ENCODE data around the gene SETD4. TPM values are rescaled to one million over a fixed set of nuclear protein-coding genes. Genes with fewer than 3 reads are reported as not detected.
"Not testable (repeated sequence)": the region's sequence is repeated elsewhere in the genome, so short reads cannot be mapped to it uniquely, and the experiment has no call there.

The SETD4 gene
- total RNA-seq, 4 donors from 2014 or later, result 27.6 to 41.1 (median 31.1) TPM

DNA sequence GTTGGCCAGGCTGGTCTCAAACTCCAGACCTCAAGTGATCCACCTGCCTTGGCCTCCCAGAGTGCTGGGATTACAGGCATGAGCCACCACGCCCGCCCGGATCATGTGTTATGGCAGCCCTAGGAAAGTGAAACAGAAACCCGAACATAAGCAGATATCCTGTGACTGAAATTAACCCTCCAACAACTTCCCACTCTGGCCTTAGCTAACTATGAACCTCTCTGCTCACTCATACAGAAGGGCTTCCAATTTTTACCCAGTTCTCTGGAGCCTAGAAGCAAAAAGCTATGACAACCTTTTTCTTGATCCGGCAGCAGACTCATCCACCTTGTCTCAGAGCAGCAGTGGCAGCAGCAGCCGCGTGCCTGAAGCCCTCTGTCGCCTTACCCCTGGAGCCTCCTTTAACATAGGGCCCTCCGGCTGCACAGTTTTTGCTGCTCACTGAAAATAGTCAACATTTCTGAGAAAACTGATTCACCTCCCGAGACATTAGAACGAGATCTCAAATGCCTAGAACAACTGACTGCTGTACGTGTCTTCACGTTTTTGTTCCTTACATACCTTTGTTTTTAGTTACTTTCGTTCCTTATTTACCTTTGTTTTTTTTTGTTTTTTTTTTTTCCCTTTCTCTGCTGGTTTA is 18.8 kb upstream of the SETD4 start:
- Histone ChIP-seq H3K9me3 (no peaks in the 10 kb centered on the region), H3K36me3 (no peaks in the 10 kb centered on the region), H3K27me3 (no peaks in the 10 kb centered on the region), H3K27ac (no peak overlapping the region), H3K4me3 (no peak overlapping the region), H3K4me1 (peaks cover 0 to 18% (median 6%) of the 10 kb centered on the region in 4 donors)
- 81 to 82% methylated on average over 14 of the region's 14 CpGs for WGBS, 2 donors
- DNase-seq (ENCODE audit: low spot score in 2 of 2), result peak in 1 of 2 donors; percentile 15
- TF ChIP-seq EP300 (IDR thresholded peaks at IDR 0.05), result no peak
- no peak for TF ChIP-seq CTCF (IDR thresholded peaks at IDR 0.05)
- no peak for TF ChIP-seq POLR2A (IDR thresholded peaks at IDR 0.05)

GRCh38 chr21:36077758-36078157 is 17.4 kb upstream of the SETD4 start:
- 77 to 87% methylated on average over 9 of the region's 9 CpGs for WGBS, 2 donors
- Histone ChIP-seq H3K4me1 (peaks cover 0 to 32% (median 11%) of the 10 kb centered on the region in 4 donors), H3K9me3 (no peaks in the 10 kb centered on the region), H3K27ac (no peak overlapping the region), H3K27me3 (no peaks in the 10 kb centered on the region), H3K4me3 (no peak overlapping the region), H3K36me3 (peaks cover 0 to 1% (median 0%) of the 10 kb centered on the region in 3 donors)
- TF ChIP-seq POLR2A (IDR thresholded peaks at IDR 0.05) (no peak), EP300 (IDR thresholded peaks at IDR 0.05) (no peak), CTCF (IDR thresholded peaks at IDR 0.05) (no peak)
- no peak for DNase-seq (ENCODE audit: low spot score in 2 of 2)

DNA sequence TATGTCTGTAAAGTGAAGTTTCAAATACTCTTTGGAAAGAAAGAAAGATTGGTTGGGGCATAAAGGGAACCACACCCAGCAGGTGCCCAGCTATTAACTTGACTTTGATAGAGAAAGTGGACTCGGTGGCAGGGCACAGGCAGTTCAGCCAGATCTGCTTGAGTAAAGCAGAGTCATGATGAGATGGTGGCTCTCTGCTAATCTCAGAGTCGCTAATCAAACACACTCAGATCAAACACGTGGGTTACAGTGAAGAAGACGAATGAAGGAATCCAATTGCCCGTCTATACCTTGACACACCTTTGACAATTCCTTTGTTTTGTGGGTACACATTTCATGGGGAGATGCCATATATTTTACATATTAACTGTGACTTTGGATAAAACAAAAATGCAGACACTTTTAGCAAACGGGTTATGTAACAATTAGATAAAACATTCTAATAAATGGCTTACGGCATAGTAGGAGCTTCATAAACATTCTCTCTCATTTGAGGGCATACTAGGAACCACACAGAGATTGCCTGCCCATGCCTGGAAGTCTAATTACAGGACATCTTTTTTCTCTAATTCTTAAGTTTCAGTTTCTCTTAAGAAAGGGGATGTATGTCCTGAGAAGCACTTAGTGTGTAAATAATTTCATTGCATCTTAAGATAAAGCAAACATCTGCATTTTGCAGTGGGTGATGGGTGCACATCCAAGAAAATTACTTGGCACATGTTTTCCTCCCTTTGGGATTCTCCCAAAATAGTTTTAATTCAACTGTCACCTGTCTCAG is 16.7 kb upstream of the SETD4 start:
- WGBS, 2 donors, result 83 to 87% methylated on average over 7 of the region's 7 CpGs
- Histone ChIP-seq H3K9me3 (no peaks in the 10 kb centered on the region), H3K27ac (no peak overlapping the region), H3K4me1 (peaks cover 0 to 39% (median 17%) of the 10 kb centered on the region in 4 donors), H3K36me3 (peaks cover 0 to 8% (median 5%) of the 10 kb centered on the region in 3 donors), H3K27me3 (no peaks in the 10 kb centered on the region), H3K4me3 (no peak overlapping the region)
- no peak for DNase-seq (ENCODE audit: low spot score in 2 of 2)
- TF ChIP-seq EP300 (IDR thresholded peaks at IDR 0.05) (no peak), CTCF (IDR thresholded peaks at IDR 0.05) (no peak), POLR2A (IDR thresholded peaks at IDR 0.05) (no peak)

DNA sequence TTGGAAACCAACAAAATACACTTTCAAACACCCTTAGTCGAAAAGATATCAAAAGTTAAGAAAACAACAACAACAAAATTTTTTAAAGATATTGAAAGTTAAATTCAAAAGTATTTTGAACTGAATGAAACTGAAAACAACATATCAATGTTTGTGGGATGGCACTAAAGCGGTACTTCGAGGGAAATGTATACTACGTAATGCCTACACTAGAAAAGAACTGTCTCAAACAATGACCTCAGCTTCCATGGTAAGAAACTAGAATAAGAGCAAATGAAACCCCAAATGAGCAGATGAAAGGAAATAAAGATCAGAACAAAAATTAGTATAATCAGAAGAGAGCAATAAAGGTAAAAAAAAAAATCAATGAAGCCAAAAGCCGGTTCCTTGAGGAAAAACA is 15.6 kb upstream of the SETD4 start:
- peak overlapping the region in 2 of 4 donors; percentile 70 to 81 for H3K27ac ChIP-seq
- H3K36me3 ChIP-seq, result peaks cover 0 to 19% (median 6%) of the 10 kb centered on the region in 3 donors
- H3K27me3 ChIP-seq, result no peaks in the 10 kb centered on the region
- DNase-seq (ENCODE audit: low spot score in 2 of 2), result no peak
- H3K9me3 ChIP-seq, result no peaks in the 10 kb centered on the region
- no peak overlapping the region for H3K4me3 ChIP-seq
- TF ChIP-seq CTCF (IDR thresholded peaks at IDR 0.05) (no peak), POLR2A (IDR thresholded peaks at IDR 0.05) (no peak)
- WGBS, 2 donors, result 81 to 84% methylated on average over 5 of the region's 5 CpGs
- peaks cover 0 to 50% (median 27%) of the 10 kb centered on the region in 4 donors for H3K4me1 ChIP-seq

- Histone ChIP-seq H3K9me3 (no peaks in the 10 kb centered on the region), H3K4me1 (peaks cover 0 to 57% (median 30%) of the 10 kb centered on the region in 4 donors), H3K36me3 (peaks cover 0 to 20% (median 6%) of the 10 kb centered on the region in 3 donors), H3K27ac (peak overlapping the region in 3 of 4 donors; percentile 23 to 81 (median 70)), H3K27me3 (no peaks in the 10 kb centered on the region), H3K4me3 (no peak overlapping the region)
- no peak for TF ChIP-seq EP300 (IDR thresholded peaks at IDR 0.05)
- no peak for DNase-seq (ENCODE audit: low spot score in 2 of 2)
- 31 to 45% methylated on average over 3 of the region's 3 CpGs for WGBS, 2 donors
Measured at GRCh38 chr21:36075171-36075570, 14.8 kb upstream of the SETD4 start.

DNA sequence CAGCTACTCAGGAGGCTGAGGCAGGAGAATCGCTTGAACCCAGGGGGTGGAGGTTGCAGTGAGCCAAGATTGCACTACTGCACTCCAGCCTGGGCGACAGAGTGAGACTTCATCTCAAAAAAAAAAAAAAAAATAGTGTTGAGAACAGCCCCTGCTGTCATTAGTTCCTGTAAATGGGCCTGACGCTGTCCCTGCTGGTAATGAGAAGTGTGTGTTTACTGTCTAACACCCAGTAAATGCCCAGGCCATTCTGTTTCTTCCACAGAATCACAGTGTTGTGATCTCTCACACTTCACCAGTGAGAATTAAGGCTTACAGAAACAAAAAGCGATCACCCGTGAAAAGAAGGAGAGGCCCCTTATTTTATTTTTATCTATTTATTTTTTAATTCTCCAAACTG is 13.6 kb upstream of the SETD4 start:
- H3K27ac ChIP-seq, result peak overlapping the region; percentile 21 to 81 (median 57)
- not testable (repeated sequence) for H3K4me3 ChIP-seq; DNase-seq (ENCODE audit: low spot score in 2 of 2); H3K9me3 ChIP-seq; H3K27me3 ChIP-seq
- peaks cover 0 to 65% (median 35%) of the 10 kb centered on the region in 4 donors for H3K4me1 ChIP-seq
- H3K36me3 ChIP-seq, result peaks cover 0 to 20% (median 6%) of the 10 kb centered on the region in 3 donors
- 77 to 84% methylated on average over 5 of the region's 5 CpGs for WGBS, 2 donors

Data from tibial nerve (tissue), 4 donors.